IPS-15b (cell line): Measurements from ENCODE around the gene PITPNC1.
"Not testable (repeated sequence)": the region's sequence is repeated elsewhere in the genome, so short reads cannot be mapped to it uniquely, and the experiment has no call there.

Experiments
- H3K27me3 ChIP-seq: one replicate; pipeline ENCODE4 v1.6.1; 2013; ENCODE audit warnings: low read length; ENCODE audit not compliant: control insufficient read depth, insufficient read depth
- H3K36me3 ChIP-seq: one replicate; pipeline ENCODE4 v1.6.1; 2013; ENCODE audit warnings: low read length; ENCODE audit not compliant: control insufficient read depth, insufficient read depth
- H3K4me1 ChIP-seq: one replicate; pipeline ENCODE4 v1.6.1; 2013; ENCODE audit warnings: mild to moderate bottlenecking, low read length; ENCODE audit not compliant: control insufficient read depth, insufficient read depth
- H3K4me3 ChIP-seq: one replicate; pipeline ENCODE4 v1.5.1; 2013; ENCODE audit warnings: low read depth, low read length
- H3K9ac ChIP-seq: one replicate; pipeline ENCODE4 v1.6.1; 2013; ENCODE audit warnings: low read depth, mild to moderate bottlenecking, low read length
- H3K9me3 ChIP-seq: one replicate; pipeline ENCODE4 v1.6.1; 2013; ENCODE audit warnings: mild to moderate bottlenecking, low read length; ENCODE audit not compliant: control insufficient read depth, insufficient read depth

The PITPNC1 gene

DNA sequence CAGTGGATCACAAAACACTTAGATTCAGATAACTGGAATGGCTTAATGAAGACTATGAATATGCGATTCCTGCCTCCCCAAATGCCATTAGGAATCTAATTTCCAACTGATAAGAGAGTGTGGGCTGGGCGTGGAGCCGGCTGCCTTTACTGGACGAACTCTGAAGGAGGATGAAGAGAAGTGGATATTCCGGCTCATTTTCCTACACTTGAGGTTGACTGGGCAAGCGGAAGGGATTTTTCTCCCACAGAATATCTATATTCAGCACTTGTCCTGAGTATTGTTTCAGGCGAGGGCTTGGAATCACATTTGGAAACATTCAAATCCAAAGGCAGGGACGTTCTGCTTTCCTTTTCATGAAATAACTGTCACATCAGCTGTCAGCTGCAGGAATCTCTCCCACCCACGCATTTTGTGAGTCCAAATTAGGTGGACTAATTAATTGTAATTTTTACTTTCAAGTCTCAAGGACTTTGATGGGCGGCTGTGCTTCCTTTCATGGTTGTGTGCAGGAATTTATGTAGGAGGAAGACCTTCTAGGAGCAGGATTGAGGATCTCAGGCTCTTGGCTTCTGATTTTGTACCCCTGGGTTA, 138.5 kb downstream of the PITPNC1 start:
- H3K36me3 ChIP-seq: no peaks in the 10 kb centered on the region

GRCh38 chr17:67516571-67516970, 139.5 kb downstream of the PITPNC1 start:
- not testable (repeated sequence) for H3K27me3 ChIP-seq, H3K4me3 ChIP-seq, H3K9me3 ChIP-seq, H3K9ac ChIP-seq, H3K36me3 ChIP-seq
- H3K4me1 ChIP-seq: peaks cover 25% of the 10 kb centered on the region

More for the DNA sequence above, 138.5 kb downstream of the PITPNC1 start:
- Histone ChIP-seq H3K9ac (no peak overlapping the region), H3K9me3 (no peaks in the 10 kb centered on the region), H3K4me3 (no peak overlapping the region), H3K4me1 (peaks cover 20% of the 10 kb centered on the region), H3K27me3 (no peaks in the 10 kb centered on the region)

- peaks cover 23% of the 10 kb centered on the region for H3K4me1 ChIP-seq
- no peak overlapping the region for H3K9ac ChIP-seq
- no peaks in the 10 kb centered on the region for H3K27me3 ChIP-seq
- H3K4me3 ChIP-seq: no peak overlapping the region
- H3K9me3 ChIP-seq: no peaks in the 10 kb centered on the region
- H3K36me3 ChIP-seq: no peaks in the 10 kb centered on the region
Observed at GRCh38 chr17:67517325-67517724, 140.2 kb downstream of the PITPNC1 start.

GRCh38 chr17:67518876-67519275, 141.8 kb downstream of the PITPNC1 start:
- H3K9me3 ChIP-seq: no peaks in the 10 kb centered on the region
- no peaks in the 10 kb centered on the region for H3K27me3 ChIP-seq
- H3K4me1 ChIP-seq: peaks cover 26% of the 10 kb centered on the region
- no peak overlapping the region for H3K4me3 ChIP-seq
- no peak overlapping the region for H3K9ac ChIP-seq
- H3K36me3 ChIP-seq: no peaks in the 10 kb centered on the region

DNA sequence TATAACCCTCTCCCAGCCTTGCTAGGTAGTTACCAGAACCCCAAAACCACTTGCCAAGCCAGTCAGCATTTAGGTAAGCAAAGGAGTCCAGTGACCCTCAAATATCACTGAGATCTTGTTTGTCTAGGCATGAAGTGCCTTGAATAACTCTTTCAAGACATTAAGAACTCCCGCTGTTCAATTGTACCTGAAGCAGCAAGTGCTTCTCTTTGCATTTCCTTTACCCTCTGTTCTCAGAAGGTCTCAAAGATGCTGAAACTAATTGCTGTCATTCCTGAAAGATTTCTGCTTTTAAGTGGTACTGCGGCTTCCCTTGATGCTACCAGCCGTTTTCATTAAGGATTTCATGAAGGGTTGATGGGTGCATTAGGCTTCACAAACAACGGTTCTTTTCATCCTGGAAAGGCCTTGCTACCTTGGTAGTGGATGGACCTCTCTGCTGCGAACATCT, 142.7 kb downstream of the PITPNC1 start:
- Histone ChIP-seq H3K4me1 (peaks cover 26% of the 10 kb centered on the region), H3K4me3 (no peak overlapping the region), H3K36me3 (no peaks in the 10 kb centered on the region), H3K9ac (no peak overlapping the region), H3K9me3 (no peaks in the 10 kb centered on the region), H3K27me3 (no peaks in the 10 kb centered on the region)

- Histone ChIP-seq H3K4me1 (peaks cover 20% of the 10 kb centered on the region), H3K27me3 (no peaks in the 10 kb centered on the region), H3K4me3 (no peak overlapping the region), H3K9me3 (no peaks in the 10 kb centered on the region), H3K9ac (no peak overlapping the region), H3K36me3 (no peaks in the 10 kb centered on the region)
Observed at GRCh38 chr17:67520252-67520906, 143.3 kb downstream of the PITPNC1 start.

DNA sequence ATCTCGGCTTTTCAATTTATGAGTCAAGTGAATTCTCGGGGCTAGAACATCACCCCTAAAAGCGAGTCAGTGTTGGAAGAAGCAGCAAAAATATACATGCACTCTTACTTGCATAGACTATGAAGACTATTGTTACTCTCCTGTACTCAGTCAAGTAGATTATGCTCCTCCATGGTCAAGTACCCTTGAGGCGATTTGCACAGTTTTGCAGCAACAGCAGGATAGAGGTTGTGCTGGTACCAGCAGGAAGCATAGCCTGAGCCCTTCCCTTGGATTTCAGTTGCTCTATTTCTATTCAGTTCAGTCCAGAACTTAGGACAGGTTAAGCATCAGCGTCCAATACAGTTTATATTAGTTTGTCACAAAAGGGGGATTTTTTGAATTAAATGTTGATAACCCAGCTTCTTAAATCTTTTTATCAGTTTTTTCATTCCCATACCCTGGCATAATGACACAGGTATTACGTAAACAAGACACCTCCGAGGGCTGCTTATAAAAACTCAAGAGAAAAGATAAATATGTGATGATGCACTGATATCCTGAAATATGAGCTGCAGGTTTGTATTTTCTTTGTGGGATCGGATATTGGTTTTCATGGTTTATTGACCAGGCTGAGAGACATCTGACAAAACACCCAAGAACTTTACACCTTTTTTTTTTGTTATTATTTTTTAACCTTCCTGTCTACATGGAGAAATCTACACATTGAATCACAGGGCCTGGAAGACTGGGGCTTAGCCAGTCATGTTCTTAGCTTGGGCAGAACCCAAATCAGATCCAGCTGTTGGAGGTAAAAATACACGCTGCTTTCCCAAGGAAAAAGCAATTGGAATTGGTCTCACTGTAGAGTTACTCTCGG, 144.1 kb downstream of the PITPNC1 start:
- Histone ChIP-seq H3K9me3 (no peaks in the 10 kb centered on the region), H3K27me3 (no peaks in the 10 kb centered on the region), H3K36me3 (no peaks in the 10 kb centered on the region), H3K9ac (no peak overlapping the region), H3K4me3 (no peak overlapping the region), H3K4me1 (peaks cover 20% of the 10 kb centered on the region)

- no peak overlapping the region for H3K4me3 ChIP-seq
- H3K36me3 ChIP-seq: no peaks in the 10 kb centered on the region
- no peaks in the 10 kb centered on the region for H3K9me3 ChIP-seq
- H3K27me3 ChIP-seq: no peaks in the 10 kb centered on the region
- peaks cover 20% of the 10 kb centered on the region for H3K4me1 ChIP-seq
- no peak overlapping the region for H3K9ac ChIP-seq
Observed at GRCh38 chr17:67521775-67522069, 144.6 kb downstream of the PITPNC1 start.

- peaks cover 20% of the 10 kb centered on the region for H3K4me1 ChIP-seq
- no peaks in the 10 kb centered on the region for H3K9me3 ChIP-seq
- H3K27me3 ChIP-seq: no peaks in the 10 kb centered on the region
- no peaks in the 10 kb centered on the region for H3K36me3 ChIP-seq
- no peak overlapping the region for H3K9ac ChIP-seq
- no peak overlapping the region for H3K4me3 ChIP-seq
Observed at GRCh38 chr17:67523101-67523500, 146.0 kb downstream of the PITPNC1 start.

- Histone ChIP-seq H3K4me3 (no peak overlapping the region), H3K27me3 (no peaks in the 10 kb centered on the region)
Observed at GRCh38 chr17:67525239-67526135, 148.4 kb downstream of the PITPNC1 start.

DNA sequence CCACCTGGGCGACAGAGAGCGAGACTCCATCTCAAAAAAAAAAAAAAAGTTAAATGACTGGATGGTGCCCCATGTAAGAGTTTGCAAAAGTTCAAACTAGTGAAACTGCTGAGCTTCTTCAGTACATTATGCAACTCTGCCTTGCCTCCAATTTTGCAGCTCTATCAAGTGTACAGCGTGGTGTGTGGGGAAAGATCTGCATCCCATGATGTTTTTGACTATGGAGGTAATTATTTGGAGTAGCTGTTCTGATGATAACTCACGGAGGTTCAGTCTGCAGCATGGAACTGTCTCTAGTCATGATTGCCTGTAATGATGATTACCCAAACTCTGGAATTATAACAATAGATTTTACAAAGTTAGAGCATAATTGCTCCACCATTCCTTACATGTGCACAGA, 149.6 kb downstream of the PITPNC1 start:
- H3K4me1 ChIP-seq: peaks cover 8% of the 10 kb centered on the region
- no peak overlapping the region for H3K4me3 ChIP-seq
- H3K9me3 ChIP-seq: no peaks in the 10 kb centered on the region
- no peaks in the 10 kb centered on the region for H3K36me3 ChIP-seq
- H3K27me3 ChIP-seq: no peaks in the 10 kb centered on the region
- H3K9ac ChIP-seq: no peak overlapping the region

More at GRCh38 chr17:67525239-67526135, 148.4 kb downstream of the PITPNC1 start:
- Histone ChIP-seq H3K4me1 (peaks cover 14% of the 10 kb centered on the region), H3K9me3 (no peaks in the 10 kb centered on the region), H3K36me3 (no peaks in the 10 kb centered on the region), H3K9ac (no peak overlapping the region)
